Kidney epithelial cell (primary cell): ENCODE data around the gene PUSL1. TPM values are rescaled to one million over a fixed set of nuclear protein-coding genes. Genes with fewer than 3 reads are reported as not detected.

Experiments used
- DNase-seq: peaks from one replicate; pipeline ENCODE4 v3.0.0-alpha.2; 2010; ENCODE audit warnings: low read depth
- H3K27me3 ChIP-seq: 2 replicates; pipeline ENCODE4 v1.6.0; 2011; ENCODE audit warnings: low read length; ENCODE audit not compliant: control insufficient read depth, insufficient read depth
- H3K36me3 ChIP-seq: 2 replicates; pipeline ENCODE4 v1.5.1; 2011; ENCODE audit warnings: low read length; ENCODE audit not compliant: control insufficient read depth, insufficient read depth
- H3K4me3 ChIP-seq: 2 replicates; pipeline ENCODE4 v1.5.1; 2011; ENCODE audit warnings: low read depth, mild to moderate bottlenecking, control low read depth, low read length
- total RNA-seq: library from RNA; depleted of rRNA; stranded (reverse); fragments of >200 nt; gene quantifications from 2 replicates; pipeline ENCODE4 v1.2.3, GENCODE V29; 2015
- TF ChIP-seq, protein P1 (sequence below): IDR thresholded peaks from 2 replicates; pipeline ENCODE4 v1.5.1; 2011; ENCODE audit warnings: mild to moderate bottlenecking, moderate library complexity, low read length, control low read depth, inconsistent platforms; ENCODE audit not compliant: insufficient read depth, poor library complexity, severe bottlenecking

PUSL1 gene
- total RNA-seq, 1 donor from 2014 or later: 45.1 TPM

DNA sequence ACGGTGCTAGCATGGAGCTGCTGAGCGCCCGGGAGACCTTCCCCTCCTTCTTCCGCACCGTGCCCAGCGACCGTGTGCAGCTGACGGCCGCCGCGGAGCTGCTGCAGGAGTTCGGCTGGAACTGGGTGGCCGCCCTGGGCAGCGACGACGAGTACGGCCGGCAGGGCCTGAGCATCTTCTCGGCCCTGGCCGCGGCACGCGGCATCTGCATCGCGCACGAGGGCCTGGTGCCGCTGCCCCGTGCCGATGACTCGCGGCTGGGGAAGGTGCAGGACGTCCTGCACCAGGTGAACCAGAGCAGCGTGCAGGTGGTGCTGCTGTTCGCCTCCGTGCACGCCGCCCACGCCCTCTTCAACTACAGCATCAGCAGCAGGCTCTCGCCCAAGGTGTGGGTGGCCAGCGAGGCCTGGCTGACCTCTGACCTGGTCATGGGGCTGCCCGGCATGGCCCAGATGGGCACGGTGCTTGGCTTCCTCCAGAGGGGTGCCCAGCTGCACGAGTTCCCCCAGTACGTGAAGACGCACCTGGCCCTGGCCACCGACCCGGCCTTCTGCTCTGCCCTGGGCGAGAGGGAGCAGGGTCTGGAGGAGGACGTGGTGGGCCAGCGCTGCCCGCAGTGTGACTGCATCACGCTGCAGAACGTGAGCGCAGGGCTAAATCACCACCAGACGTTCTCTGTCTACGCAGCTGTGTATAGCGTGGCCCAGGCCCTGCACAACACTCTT is 23.8 kb downstream of the PUSL1 start:
- DNase-seq: no peak
- Histone ChIP-seq H3K36me3 (no peaks in the 10 kb centered on the region), H3K4me3 (no peak overlapping the region), H3K27me3 (peaks cover 2% of the 10 kb centered on the region)
- TF ChIP-seq, protein P1, sequence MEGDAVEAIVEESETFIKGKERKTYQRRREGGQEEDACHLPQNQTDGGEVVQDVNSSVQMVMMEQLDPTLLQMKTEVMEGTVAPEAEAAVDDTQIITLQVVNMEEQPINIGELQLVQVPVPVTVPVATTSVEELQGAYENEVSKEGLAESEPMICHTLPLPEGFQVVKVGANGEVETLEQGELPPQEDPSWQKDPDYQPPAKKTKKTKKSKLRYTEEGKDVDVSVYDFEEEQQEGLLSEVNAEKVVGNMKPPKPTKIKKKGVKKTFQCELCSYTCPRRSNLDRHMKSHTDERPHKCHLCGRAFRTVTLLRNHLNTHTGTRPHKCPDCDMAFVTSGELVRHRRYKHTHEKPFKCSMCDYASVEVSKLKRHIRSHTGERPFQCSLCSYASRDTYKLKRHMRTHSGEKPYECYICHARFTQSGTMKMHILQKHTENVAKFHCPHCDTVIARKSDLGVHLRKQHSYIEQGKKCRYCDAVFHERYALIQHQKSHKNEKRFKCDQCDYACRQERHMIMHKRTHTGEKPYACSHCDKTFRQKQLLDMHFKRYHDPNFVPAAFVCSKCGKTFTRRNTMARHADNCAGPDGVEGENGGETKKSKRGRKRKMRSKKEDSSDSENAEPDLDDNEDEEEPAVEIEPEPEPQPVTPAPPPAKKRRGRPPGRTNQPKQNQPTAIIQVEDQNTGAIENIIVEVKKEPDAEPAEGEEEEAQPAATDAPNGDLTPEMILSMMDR: no peak

DNA sequence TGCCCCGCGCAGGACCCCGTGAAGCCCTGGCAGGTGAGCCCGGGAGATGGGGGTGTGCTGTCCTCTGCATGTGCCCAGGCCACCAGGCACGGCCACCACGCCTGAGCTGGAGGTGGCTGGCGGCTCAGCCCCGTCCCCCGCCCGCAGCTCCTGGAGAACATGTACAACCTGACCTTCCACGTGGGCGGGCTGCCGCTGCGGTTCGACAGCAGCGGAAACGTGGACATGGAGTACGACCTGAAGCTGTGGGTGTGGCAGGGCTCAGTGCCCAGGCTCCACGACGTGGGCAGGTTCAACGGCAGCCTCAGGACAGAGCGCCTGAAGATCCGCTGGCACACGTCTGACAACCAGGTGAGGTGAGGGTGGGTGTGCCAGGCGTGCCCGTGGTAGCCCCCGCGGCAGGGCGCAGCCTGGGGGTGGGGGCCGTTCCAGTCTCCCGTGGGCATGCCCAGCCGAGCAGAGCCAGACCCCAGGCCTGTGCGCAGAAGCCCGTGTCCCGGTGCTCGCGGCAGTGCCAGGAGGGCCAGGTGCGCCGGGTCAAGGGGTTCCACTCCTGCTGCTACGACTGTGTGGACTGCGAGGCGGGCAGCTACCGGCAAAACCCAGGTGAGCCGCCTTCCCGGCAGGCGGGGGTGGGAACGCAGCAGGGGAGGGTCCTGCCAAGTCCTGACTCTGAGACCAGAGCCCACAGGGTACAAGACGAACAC is 24.5 kb downstream of the PUSL1 start:
- H3K36me3 ChIP-seq: no peaks in the 10 kb centered on the region
- H3K4me3 ChIP-seq: no peak overlapping the region
- TF ChIP-seq, protein P1: no peak
- peaks cover 2% of the 10 kb centered on the region for H3K27me3 ChIP-seq
- no peak for DNase-seq

DNA sequence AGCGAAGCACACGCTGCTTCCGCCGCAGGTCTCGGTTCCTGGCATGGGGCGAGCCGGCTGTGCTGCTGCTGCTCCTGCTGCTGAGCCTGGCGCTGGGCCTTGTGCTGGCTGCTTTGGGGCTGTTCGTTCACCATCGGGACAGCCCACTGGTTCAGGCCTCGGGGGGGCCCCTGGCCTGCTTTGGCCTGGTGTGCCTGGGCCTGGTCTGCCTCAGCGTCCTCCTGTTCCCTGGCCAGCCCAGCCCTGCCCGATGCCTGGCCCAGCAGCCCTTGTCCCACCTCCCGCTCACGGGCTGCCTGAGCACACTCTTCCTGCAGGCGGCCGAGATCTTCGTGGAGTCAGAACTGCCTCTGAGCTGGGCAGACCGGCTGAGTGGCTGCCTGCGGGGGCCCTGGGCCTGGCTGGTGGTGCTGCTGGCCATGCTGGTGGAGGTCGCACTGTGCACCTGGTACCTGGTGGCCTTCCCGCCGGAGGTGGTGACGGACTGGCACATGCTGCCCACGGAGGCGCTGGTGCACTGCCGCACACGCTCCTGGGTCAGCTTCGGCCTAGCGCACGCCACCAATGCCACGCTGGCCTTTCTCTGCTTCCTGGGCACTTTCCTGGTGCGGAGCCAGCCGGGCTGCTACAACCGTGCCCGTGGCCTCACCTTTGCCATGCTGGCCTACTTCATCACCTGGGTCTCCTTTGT is 25.3 kb downstream of the PUSL1 start:
- Histone ChIP-seq H3K4me3 (no peak overlapping the region), H3K27me3 (peaks cover 2% of the 10 kb centered on the region), H3K36me3 (no peaks in the 10 kb centered on the region)
- no peak for DNase-seq
- TF ChIP-seq, protein P1: no peak

DNA sequence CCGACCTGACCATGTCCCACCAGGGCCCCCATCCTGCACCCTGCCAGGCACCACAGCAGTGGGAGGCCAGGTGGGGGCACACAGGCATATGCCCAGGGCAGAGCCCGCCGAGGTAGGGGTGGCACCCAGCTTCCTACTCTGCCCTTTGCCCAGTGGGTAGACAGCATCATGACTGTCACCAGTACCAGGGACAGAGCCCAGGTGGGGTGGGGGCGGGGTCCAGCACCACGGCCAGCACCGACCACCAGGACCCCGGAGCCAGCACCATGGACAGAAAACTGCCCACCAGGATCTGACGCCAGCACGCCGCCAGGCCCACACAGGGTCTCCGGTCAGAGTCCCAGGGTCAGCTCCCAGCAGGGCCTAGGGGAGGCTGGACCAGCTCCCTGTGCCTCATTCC is 26.4 kb downstream of the PUSL1 start:
- Histone ChIP-seq H3K4me3 (no peak overlapping the region), H3K36me3 (no peaks in the 10 kb centered on the region), H3K27me3 (peaks cover 2% of the 10 kb centered on the region)
- DNase-seq: no peak
- TF ChIP-seq, protein P1: no peak

DNA sequence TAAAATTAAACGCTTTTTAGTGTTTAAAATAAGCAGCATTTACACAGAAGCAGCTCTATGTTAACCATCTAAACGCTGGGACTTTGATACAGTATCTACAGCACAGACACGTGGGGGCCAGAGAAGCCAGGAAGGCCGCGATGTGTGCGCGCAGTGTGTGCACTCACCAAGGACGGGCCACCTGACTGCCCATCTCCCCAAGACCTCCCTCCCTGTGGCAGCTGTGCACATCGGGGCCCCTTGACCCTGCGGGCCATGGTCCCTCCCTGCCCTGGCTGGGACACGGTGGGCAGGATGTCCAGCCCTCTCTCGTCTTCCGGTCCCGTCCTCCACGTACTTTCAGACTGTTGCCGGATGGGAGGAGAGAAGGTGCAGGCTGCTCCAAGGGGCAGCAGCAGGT is 26.9 kb downstream of the PUSL1 start:
- TF ChIP-seq, protein P1: no peak
- Histone ChIP-seq H3K4me3 (no peak overlapping the region), H3K27me3 (peaks cover 2% of the 10 kb centered on the region), H3K36me3 (no peaks in the 10 kb centered on the region)
- DNase-seq: no peak
